GM10248 (cell line): Measurements from ENCODE around the gene FAM43A.

ENCODE experiments used
- CTCF ChIA-PET: fragments of 300-600 bp; sonication (Branson Sonifier 250); formaldehyde crosslinking; extraction: SDS; loops from one replicate; lab custom pipeline; 2021; ENCODE audit warnings: antibody characterized with exemption; lab: Yijun Ruan, JAX
- POLR2A ChIA-PET: fragments of 350-650 bp; sonication (Branson Sonifier 250); formaldehyde crosslinking; extraction: SDS; loops from one replicate; lab custom pipeline; 2020; ENCODE audit warnings: antibody characterized with exemption; lab: Yijun Ruan, JAX
- DNase-seq: peaks from one replicate; pipeline ENCODE4 v3.0.0; 2012; ENCODE audit errors: extremely low spot score
- CTCF ChIP-seq: IDR thresholded peaks from 2 replicates; pipeline ENCODE4 v1.5.1; 2012; ENCODE audit warnings: mild to moderate bottlenecking, low read depth; ENCODE audit errors: extremely low read depth, missing control alignments, control extremely low read depth

FAM43A gene

GRCh38 chr3:194718079-194718478 lies 32.4 kb downstream of the FAM43A start:
- ChIA-PET POLR2A (no interaction called here), CTCF (interaction anchor here (1.2 to 1.7 kb wide), 2 partner anchors 10 to 389 kb away, joined by 3 to 4 read pairs; no protein-coding TSS in a partner anchor)
- no peak for TF ChIP-seq CTCF
- DNase-seq, result no peak

- no peak for DNase-seq
- ChIA-PET CTCF (interaction anchor here (1.4 kb wide), 1 partner anchor 8 kb away, joined by 5 read pairs; no protein-coding TSS in a partner anchor), POLR2A (no interaction called here)
- no peak for TF ChIP-seq CTCF
Measured at GRCh38 chr3:194720048-194720447, 34.4 kb downstream of the FAM43A start.

DNA sequence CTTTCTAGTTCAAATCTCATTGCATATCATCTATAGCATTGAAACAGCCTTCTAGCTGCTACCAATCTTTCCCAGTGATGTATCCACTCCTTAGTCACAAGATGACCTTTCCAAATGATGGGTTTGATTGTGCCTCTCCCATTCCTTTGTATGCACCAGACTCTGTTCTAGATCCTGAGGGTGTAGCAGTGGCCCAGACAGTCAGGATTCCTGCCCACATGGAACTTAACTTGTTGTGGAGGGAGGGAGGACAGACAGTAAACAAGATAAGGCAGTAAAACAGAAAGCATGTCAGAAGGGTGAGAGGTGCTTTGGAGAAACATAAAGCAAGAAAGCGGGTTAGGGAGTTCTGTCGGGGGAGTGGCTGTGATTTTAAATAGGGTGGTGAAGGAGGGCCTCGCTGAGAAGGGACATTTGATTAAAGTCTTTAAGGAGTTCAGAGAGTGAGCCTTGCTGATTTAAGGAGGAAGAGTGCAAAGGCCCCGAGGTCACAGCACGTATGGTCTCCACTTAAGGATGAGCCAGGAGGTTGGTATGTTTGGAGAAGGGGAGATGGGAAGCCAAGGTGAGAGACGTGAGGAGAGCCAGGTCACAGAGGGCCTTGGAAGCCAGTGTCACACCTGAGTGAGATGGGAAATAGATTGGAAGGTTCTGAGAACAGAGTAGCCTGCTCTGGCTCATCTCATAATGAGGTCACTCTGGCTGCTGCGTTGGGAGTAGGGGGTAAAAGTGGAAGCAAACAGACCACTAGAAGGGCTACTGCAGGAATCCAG lies 38.3 kb downstream of the FAM43A start:
- CTCF ChIA-PET, result no interaction called here
- POLR2A ChIA-PET, result no interaction called here

GRCh38 chr3:194725346-194725745 lies 39.7 kb downstream of the FAM43A start:
- TF ChIP-seq CTCF, result no peak
- POLR2A ChIA-PET, result no interaction called here
- DNase-seq, result no peak
- CTCF ChIA-PET, result interaction anchor here (1.2 kb wide), 1 partner anchor 13 kb away, joined by 3 read pairs; no protein-coding TSS in a partner anchor

More for the DNA sequence above, 38.3 kb downstream of the FAM43A start:
- TF ChIP-seq CTCF, result no peak
- DNase-seq, result no peak

DNA sequence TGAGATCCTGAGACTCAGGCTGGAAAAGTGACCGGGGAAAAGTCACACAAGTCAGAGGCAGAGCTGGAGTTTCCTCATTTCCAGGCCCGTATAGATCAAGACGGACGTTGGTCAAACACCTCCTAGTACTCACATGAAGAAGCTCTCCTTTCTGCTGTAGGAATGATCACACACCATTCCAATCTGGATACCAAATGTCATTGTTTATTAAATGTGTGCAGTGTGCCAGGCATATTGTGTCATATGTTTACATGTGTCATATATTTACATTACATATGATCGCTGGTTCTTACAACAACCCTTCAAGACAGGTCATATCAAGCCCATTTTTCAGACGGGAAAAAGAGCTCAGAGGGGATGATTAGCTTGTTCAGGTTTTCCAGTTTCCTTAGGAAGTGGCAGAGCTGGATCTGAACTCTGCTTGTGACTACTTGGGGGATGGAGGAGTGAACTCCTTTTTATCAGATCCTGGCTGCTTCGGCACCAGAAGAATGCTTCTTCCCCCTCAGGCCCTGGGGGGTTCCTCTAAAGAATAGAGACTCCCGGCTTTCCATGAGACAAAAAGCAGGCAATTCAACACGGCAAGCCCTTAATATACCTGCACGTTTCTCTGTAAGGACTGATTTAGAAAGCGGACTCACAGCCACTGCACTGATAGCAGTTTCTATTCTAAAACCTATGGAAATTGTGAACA lies 41.9 kb downstream of the FAM43A start:
- TF ChIP-seq CTCF, result no peak
- CTCF ChIA-PET, result interaction anchor here (1.3 to 1.5 kb wide), 2 partner anchors 8 to 10 kb away, joined by 4 to 5 read pairs; no protein-coding TSS in a partner anchor
- no peak for DNase-seq

GRCh38 chr3:194728986-194729385 lies 43.3 kb downstream of the FAM43A start:
- ChIA-PET POLR2A (no interaction called here), CTCF (interaction anchor here (1.3 to 1.5 kb wide), 2 partner anchors 10 to 11 kb away, joined by 4 to 5 read pairs; no protein-coding TSS in a partner anchor)
- DNase-seq, result no peak
- no peak for TF ChIP-seq CTCF

More for the DNA sequence above, 41.9 kb downstream of the FAM43A start:
- POLR2A ChIA-PET, result no interaction called here
